ENCODE data around the gene NR5A2. TPM values are rescaled to one million over a fixed set of nuclear protein-coding genes. Genes with fewer than 3 reads are reported as not detected.

NR5A2 gene
- polyA plus RNA-seq, 4 donors = 14.1 to 58.0 (median 18.8) TPM

DNA sequence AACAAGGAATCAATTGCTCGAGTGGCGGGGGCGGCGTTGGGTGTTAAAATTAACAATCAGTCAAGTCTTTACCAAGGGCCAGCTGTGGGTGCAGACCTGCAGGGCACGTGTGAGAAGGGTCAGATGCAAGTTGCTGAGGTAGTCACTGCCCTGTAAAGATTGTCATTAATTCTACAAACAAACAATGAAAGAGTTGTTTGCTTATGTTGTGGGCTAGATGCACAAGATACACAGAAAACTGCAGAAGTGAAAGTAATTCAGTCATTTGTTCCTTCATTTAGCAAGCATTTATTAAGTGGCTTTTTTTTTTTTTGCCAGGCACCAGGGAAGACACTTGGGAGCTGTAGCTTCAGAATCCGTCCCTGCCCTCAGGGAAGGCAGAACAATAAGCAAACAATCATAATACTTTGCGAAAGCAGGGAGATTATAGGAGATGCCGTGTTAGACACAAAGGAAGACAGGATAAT, 79.5 kb downstream of the NR5A2 start:
- peak; percentile 41 to 52 for DNase-seq
- WGBS, 3 donors = 18 to 41% (median 32%) methylated on average over 8 of the region's 8 CpGs
- H3K27me3 ChIP-seq (ENCODE audit: control insufficient read depth in 3 of 3, insufficient read depth in 3 of 3, low read length in 3 of 3) = no peaks in the 10 kb centered on the region
- peaks cover 0 to 17% (median 2%) of the 10 kb centered on the region in 3 donors for H3K36me3 ChIP-seq (ENCODE audit: control insufficient read depth in 3 of 3, insufficient read depth in 2 of 3, low read depth in 1 of 3, low read length in 3 of 3)
- peaks cover 0 to 6% of the 10 kb centered on the region in 2 donors for H3K9me3 ChIP-seq (ENCODE audit: control insufficient read depth in 2 of 2, insufficient read depth in 1 of 2, low read depth in 1 of 2, low read length in 1 of 2)
- H3K27ac ChIP-seq (ENCODE audit: low read depth in 1 of 3, low read length in 2 of 3) = peak overlapping the region; percentile 3 to 74 (median 41)
- H3K4me1 ChIP-seq (ENCODE audit: control insufficient read depth in 3 of 3, insufficient read depth in 2 of 3, low read depth in 1 of 3, low read length in 2 of 3) = peaks cover 0 to 44% (median 6%) of the 10 kb centered on the region in 3 donors
- no peak overlapping the region for H3K4me3 ChIP-seq (ENCODE audit: low read depth in 1 of 3, low read length in 3 of 3)
- FAIRE-seq = no peak

DNA sequence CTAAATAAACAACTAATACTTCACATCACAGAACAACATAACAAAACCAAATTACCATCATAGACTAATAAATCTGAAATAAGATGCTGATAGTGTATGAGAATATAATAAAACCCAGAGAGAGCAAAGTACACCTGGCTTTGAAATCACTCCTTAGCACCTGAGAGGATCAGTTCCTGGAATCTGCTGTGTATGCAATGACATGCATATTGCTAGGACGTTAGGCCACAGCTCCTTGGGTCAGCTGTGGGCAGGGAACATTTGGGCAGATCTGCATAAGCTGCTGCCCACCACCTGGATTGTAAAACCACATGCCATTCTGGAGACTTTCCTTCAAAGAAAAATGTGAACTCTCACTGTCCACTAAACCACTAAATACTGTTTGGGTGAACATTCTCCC, 81.1 kb downstream of the NR5A2 start:
- H3K4me1 ChIP-seq (ENCODE audit: control insufficient read depth in 3 of 3, insufficient read depth in 2 of 3, low read depth in 1 of 3, low read length in 2 of 3) = peaks cover 4 to 30% (median 6%) of the 10 kb centered on the region in 3 donors
- 0 to 9% (median 0%) methylated on average over 1 of the region's 1 CpG for WGBS, 3 donors
- H3K9me3 ChIP-seq (ENCODE audit: control insufficient read depth in 2 of 2, insufficient read depth in 1 of 2, low read depth in 1 of 2, low read length in 1 of 2) = peaks cover 0 to 6% of the 10 kb centered on the region in 2 donors
- peak; percentile 72 for FAIRE-seq
- peaks cover 0 to 14% (median 2%) of the 10 kb centered on the region in 3 donors for H3K36me3 ChIP-seq (ENCODE audit: control insufficient read depth in 3 of 3, insufficient read depth in 2 of 3, low read depth in 1 of 3, low read length in 3 of 3)
- no peak overlapping the region for H3K4me3 ChIP-seq (ENCODE audit: low read depth in 1 of 3, low read length in 3 of 3)
- H3K27ac ChIP-seq (ENCODE audit: low read depth in 1 of 3, low read length in 2 of 3) = peak overlapping the region in 2 of 3 donors; percentile 4 to 74
- DNase-seq = peak; percentile 87 to 93
- no peaks in the 10 kb centered on the region for H3K27me3 ChIP-seq (ENCODE audit: control insufficient read depth in 3 of 3, insufficient read depth in 3 of 3, low read length in 3 of 3)

DNA sequence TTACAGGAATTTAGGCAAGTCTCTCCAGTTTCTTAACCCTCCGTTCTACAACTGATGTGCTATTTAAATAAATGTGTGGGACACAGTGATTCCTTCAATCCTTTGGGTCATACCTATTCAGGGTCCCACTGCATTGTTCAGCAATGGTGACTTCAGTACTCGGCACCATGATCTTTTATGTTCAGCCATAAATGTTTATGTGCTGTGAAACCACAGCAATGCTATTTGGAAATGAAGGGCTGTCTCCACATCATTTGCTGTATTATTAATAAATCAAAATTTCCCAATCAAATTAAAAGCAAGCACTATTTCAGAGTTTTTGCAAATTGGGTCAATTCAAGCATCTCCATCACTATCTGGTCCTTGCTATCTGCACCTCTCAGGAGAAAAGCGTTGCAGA, 84.8 kb downstream of the NR5A2 start:
- 82 to 89% (median 87%) methylated on average over 3 of the region's 3 CpGs for WGBS, 3 donors
- H3K4me1 ChIP-seq (ENCODE audit: control insufficient read depth in 3 of 3, insufficient read depth in 2 of 3, low read depth in 1 of 3, low read length in 2 of 3) = peaks cover 5 to 32% (median 6%) of the 10 kb centered on the region in 3 donors
- no peak for FAIRE-seq
- H3K4me3 ChIP-seq (ENCODE audit: low read depth in 1 of 3, low read length in 3 of 3) = no peak overlapping the region
- H3K27me3 ChIP-seq (ENCODE audit: control insufficient read depth in 3 of 3, insufficient read depth in 3 of 3, low read length in 3 of 3) = no peaks in the 10 kb centered on the region
- no peak for DNase-seq
- H3K27ac ChIP-seq (ENCODE audit: low read depth in 1 of 3, low read length in 2 of 3) = no peak overlapping the region
- no peaks in the 10 kb centered on the region for H3K9me3 ChIP-seq (ENCODE audit: control insufficient read depth in 2 of 2, insufficient read depth in 1 of 2, low read depth in 1 of 2, low read length in 1 of 2)
- peaks cover 0 to 8% (median 2%) of the 10 kb centered on the region in 3 donors for H3K36me3 ChIP-seq (ENCODE audit: control insufficient read depth in 3 of 3, insufficient read depth in 2 of 3, low read depth in 1 of 3, low read length in 3 of 3)

DNA sequence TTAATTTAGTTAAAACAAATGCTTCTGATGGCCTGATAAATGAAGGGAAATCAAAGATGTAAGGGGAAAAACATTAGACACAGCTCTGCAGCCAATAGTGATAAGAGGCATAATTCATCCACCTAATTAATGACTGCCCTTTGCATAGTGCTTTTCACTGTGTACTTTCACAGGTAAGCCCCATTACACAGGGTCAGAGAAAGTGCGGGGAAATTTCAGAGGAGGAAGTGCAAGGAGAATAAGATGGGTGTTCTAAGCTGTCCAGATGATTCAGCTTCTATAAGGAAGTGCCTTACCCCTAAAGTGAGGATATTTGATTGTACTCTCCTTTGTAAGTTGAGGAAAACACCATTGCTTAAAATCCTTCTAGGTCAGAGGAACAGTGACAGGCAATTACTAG, 88.0 kb downstream of the NR5A2 start:
- Histone ChIP-seq H3K4me3 (ENCODE audit: low read depth in 1 of 3, low read length in 3 of 3) (no peak overlapping the region), H3K27ac (ENCODE audit: low read depth in 1 of 3, low read length in 2 of 3) (peak overlapping the region in 2 of 3 donors; percentile 49 to 63), H3K4me1 (ENCODE audit: control insufficient read depth in 3 of 3, insufficient read depth in 2 of 3, low read depth in 1 of 3, low read length in 2 of 3) (peaks cover 4 to 10% (median 6%) of the 10 kb centered on the region in 3 donors), H3K27me3 (ENCODE audit: control insufficient read depth in 3 of 3, insufficient read depth in 3 of 3, low read length in 3 of 3) (no peaks in the 10 kb centered on the region), H3K9me3 (ENCODE audit: control insufficient read depth in 2 of 2, insufficient read depth in 1 of 2, low read depth in 1 of 2, low read length in 1 of 2) (no peaks in the 10 kb centered on the region), H3K36me3 (ENCODE audit: control insufficient read depth in 3 of 3, insufficient read depth in 2 of 3, low read depth in 1 of 3, low read length in 3 of 3) (peaks cover 0 to 6% (median 0%) of the 10 kb centered on the region in 3 donors)
- 9 to 49% (median 36%) methylated on average over 1 of the region's 1 CpG for WGBS, 3 donors
- FAIRE-seq = no peak
- peak; percentile 66 to 87 for DNase-seq

DNA sequence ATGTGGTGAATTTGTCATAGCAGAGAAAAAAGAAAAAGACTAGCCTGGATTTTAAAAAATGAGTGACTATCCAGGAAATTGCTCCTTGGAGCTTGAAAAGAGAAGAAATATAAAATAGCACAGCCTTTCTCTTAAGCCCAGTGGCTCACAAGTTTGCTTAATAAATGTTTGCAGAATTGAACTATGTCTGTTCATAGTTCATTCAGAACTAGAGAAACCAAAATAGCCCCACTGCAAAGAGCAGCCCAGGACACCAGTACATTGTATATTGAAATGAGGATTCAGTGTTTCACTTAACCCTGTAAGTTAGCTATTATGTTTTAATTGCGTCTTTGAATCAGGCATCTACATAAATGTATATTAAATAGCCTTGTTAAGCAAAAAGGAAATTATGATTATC, 88.8 kb downstream of the NR5A2 start:
- Histone ChIP-seq H3K4me1 (ENCODE audit: control insufficient read depth in 3 of 3, insufficient read depth in 2 of 3, low read depth in 1 of 3, low read length in 2 of 3) (peaks cover 4 to 10% (median 6%) of the 10 kb centered on the region in 3 donors), H3K4me3 (ENCODE audit: low read depth in 1 of 3, low read length in 3 of 3) (no peak overlapping the region), H3K27me3 (ENCODE audit: control insufficient read depth in 3 of 3, insufficient read depth in 3 of 3, low read length in 3 of 3) (no peaks in the 10 kb centered on the region), H3K9me3 (ENCODE audit: control insufficient read depth in 2 of 2, insufficient read depth in 1 of 2, low read depth in 1 of 2, low read length in 1 of 2) (no peaks in the 10 kb centered on the region), H3K27ac (ENCODE audit: low read depth in 1 of 3, low read length in 2 of 3) (peak overlapping the region; percentile 20 to 80 (median 63)), H3K36me3 (ENCODE audit: control insufficient read depth in 3 of 3, insufficient read depth in 2 of 3, low read depth in 1 of 3, low read length in 3 of 3) (peaks cover 0 to 6% (median 0%) of the 10 kb centered on the region in 3 donors)
- DNase-seq (no peak), FAIRE-seq (no peak)
- 90 to 97% (median 92%) methylated on average over 1 of the region's 1 CpG for WGBS, 3 donors

DNA sequence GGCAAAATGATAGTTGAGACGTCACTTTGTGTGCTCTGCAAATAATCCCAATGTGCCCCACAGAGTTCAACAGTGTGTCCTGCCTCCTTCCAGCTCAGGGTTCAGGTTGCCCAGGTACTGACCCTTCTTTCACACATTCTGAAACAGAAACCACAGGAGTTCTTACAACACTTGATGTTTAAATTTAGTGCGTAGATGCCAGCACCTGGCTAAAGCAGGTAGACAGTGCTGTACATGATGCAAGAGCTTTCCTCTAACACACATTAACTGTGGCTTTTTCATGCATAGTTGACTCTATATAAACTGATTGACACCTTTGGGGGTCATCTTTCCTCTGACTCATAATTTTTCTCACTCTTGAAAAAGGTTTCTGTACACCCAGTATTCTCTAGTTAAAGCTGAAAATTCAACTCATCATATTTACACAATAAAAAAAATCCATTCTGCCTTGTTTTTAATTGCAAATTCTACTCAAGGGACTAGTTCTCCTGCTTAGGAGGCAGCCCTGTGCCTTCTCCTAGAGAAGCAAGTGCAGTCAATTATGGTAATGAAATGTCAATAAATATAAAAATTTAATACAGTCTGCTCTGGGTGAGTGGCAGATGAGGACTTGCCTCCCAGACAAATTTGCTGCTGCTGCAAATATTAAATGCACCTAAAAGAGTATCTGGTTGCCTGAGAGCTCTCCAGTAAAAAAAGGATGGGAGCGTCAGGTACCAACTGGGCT, 91.4 kb downstream of the NR5A2 start:
- DNase-seq (no peak), FAIRE-seq (no peak)
- WGBS, 3 donors = 72 to 89% (median 84%) methylated on average over 3 of the region's 3 CpGs
- peaks cover 0 to 10% (median 4%) of the 10 kb centered on the region in 3 donors for H3K4me1 ChIP-seq (ENCODE audit: control insufficient read depth in 3 of 3, insufficient read depth in 2 of 3, low read depth in 1 of 3, low read length in 2 of 3)
- H3K36me3 ChIP-seq (ENCODE audit: control insufficient read depth in 3 of 3, insufficient read depth in 2 of 3, low read depth in 1 of 3, low read length in 3 of 3) = peaks cover 0 to 12% (median 2%) of the 10 kb centered on the region in 3 donors
- H3K27ac ChIP-seq (ENCODE audit: low read depth in 1 of 3, low read length in 2 of 3) = no peak overlapping the region
- no peaks in the 10 kb centered on the region for H3K9me3 ChIP-seq (ENCODE audit: control insufficient read depth in 2 of 2, insufficient read depth in 1 of 2, low read depth in 1 of 2, low read length in 1 of 2)
- no peak overlapping the region for H3K4me3 ChIP-seq (ENCODE audit: low read depth in 1 of 3, low read length in 3 of 3)
- H3K27me3 ChIP-seq (ENCODE audit: control insufficient read depth in 3 of 3, insufficient read depth in 3 of 3, low read length in 3 of 3) = no peaks in the 10 kb centered on the region

DNA sequence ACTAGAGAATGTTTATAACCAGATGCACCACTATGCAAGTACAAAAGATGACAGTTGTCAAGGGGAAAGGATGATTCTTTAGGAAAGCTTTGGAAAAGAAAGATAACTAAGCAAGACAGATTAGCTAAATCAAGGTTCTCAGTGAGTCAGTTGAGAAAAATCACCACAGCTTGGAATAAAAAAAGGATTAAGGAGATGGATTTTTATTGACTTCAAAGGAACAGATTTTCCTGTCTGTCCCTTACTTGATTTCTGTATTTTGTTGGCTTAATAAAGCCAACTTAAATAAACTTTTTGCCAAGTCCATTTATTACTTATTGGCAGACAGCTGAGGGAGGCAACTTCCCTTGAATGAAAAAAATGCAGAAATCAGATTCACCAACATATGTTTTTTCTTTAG, 93.9 kb downstream of the NR5A2 start:
- H3K4me1 ChIP-seq (ENCODE audit: control insufficient read depth in 3 of 3, insufficient read depth in 2 of 3, low read depth in 1 of 3, low read length in 2 of 3) = no peaks in the 10 kb centered on the region
- no peak overlapping the region for H3K27ac ChIP-seq (ENCODE audit: low read depth in 1 of 3, low read length in 2 of 3)
- no peaks in the 10 kb centered on the region for H3K9me3 ChIP-seq (ENCODE audit: control insufficient read depth in 2 of 2, insufficient read depth in 1 of 2, low read depth in 1 of 2, low read length in 1 of 2)
- H3K4me3 ChIP-seq (ENCODE audit: low read depth in 1 of 3, low read length in 3 of 3) = no peak overlapping the region
- no peak for DNase-seq
- FAIRE-seq = no peak
- peaks cover 0 to 21% (median 9%) of the 10 kb centered on the region in 3 donors for H3K36me3 ChIP-seq (ENCODE audit: control insufficient read depth in 3 of 3, insufficient read depth in 2 of 3, low read depth in 1 of 3, low read length in 3 of 3)
- H3K27me3 ChIP-seq (ENCODE audit: control insufficient read depth in 3 of 3, insufficient read depth in 3 of 3, low read length in 3 of 3) = no peaks in the 10 kb centered on the region

DNA sequence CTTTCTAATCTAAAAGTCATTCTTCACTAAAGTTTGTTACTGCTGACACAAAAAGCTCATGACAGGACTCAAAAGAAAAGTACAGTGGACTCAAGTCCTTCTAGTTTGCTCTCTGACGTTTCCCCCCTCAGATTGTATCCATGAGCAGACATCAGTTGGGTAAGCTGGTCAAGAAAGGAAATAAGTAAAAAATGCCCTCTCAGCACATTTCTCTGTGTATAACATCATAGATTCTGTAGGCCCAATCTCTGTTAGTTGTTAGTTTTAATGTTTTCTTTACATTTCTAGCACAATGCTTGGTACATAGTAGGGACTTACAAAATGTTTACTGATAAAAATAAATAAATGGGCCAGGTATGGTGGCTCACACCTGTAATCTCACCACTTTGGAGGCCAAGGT, 96.8 kb downstream of the NR5A2 start:
- peaks cover 0 to 10% (median 0%) of the 10 kb centered on the region in 3 donors for H3K4me1 ChIP-seq (ENCODE audit: control insufficient read depth in 3 of 3, insufficient read depth in 2 of 3, low read depth in 1 of 3, low read length in 2 of 3)

More for the DNA sequence above, 96.8 kb downstream of the NR5A2 start:
- Histone ChIP-seq H3K36me3 (ENCODE audit: control insufficient read depth in 3 of 3, insufficient read depth in 2 of 3, low read depth in 1 of 3, low read length in 3 of 3) (peaks cover 0 to 25% (median 9%) of the 10 kb centered on the region in 3 donors), H3K4me3 (ENCODE audit: low read depth in 1 of 3, low read length in 3 of 3) (no peak overlapping the region), H3K9me3 (ENCODE audit: control insufficient read depth in 2 of 2, insufficient read depth in 1 of 2, low read depth in 1 of 2, low read length in 1 of 2) (no peaks in the 10 kb centered on the region), H3K27me3 (ENCODE audit: control insufficient read depth in 3 of 3, insufficient read depth in 3 of 3, low read length in 3 of 3) (no peaks in the 10 kb centered on the region), H3K27ac (ENCODE audit: low read depth in 1 of 3, low read length in 2 of 3) (no peak overlapping the region)
- WGBS, 3 donors = 74 to 84% (median 81%) methylated on average over 1 of the region's 1 CpG
- DNase-seq (no peak), FAIRE-seq (no peak)

Measured in small intestine (tissue), 7 donors.